A673 (cell line): Measurements from ENCODE around the gene PHF12. TPM values are rescaled to one million over a fixed set of nuclear protein-coding genes. Genes with fewer than 3 reads are reported as not detected.

Experiments used
- BruUV-seq: library from RNA; stranded (reverse); fragments of 400-500 nt; replicated peaks from 2 replicates; lab custom pipeline; 2021; lab: Mats Ljungman, UMichigan
- CTCF ChIA-PET: fragments of 300-600 bp; sonication (Branson Sonifier 250); formaldehyde crosslinking; loops from one replicate; lab custom pipeline; 2022; ENCODE audit warnings: antibody characterized with exemption; lab: Charles Lee
- POLR2A ChIA-PET: fragments of 300-600 bp; sonication (Branson Sonifier 250); formaldehyde crosslinking; loops from one replicate; lab custom pipeline; 2022; ENCODE audit warnings: antibody characterized with exemption; ENCODE audit not compliant: low non-redundant PET; lab: Charles Lee
- DNase-seq: peaks from one replicate; pipeline ENCODE4 v3.0.0-alpha.2; 2015; ENCODE audit warnings: low spot score
- H3K27ac ChIP-seq: fragments of 200-600 bp; sonication (generic); 2 replicates; pipeline ENCODE4 v1.5.1; 2016; ENCODE audit warnings: mixed run types, low read depth, mild to moderate bottlenecking, mixed read lengths, antibody characterized with exemption, low read length; ENCODE audit not compliant: poor library complexity, severe bottlenecking
- H3K27me3 ChIP-seq: fragments of 200-600 bp; sonication (generic); replicated peaks from 2 replicates; pipeline ENCODE4 v1.6.1; 2017; ENCODE audit warnings: mixed run types, low read depth, mild to moderate bottlenecking, mixed read lengths, antibody characterized with exemption, low read length; ENCODE audit not compliant: insufficient read depth, poor library complexity
- H3K36me3 ChIP-seq: fragments of 200-600 bp; sonication (generic); 2 replicates; pipeline ENCODE4 v1.6.1; 2016; ENCODE audit warnings: mixed run types, mild to moderate bottlenecking, mixed read lengths, antibody characterized with exemption, low read length; ENCODE audit not compliant: insufficient read depth, poor library complexity, severe bottlenecking
- H3K4me1 ChIP-seq: fragments of 200-600 bp; sonication (generic); 2 replicates; pipeline ENCODE4 v1.6.1; 2017; ENCODE audit warnings: mixed run types, mild to moderate bottlenecking, mixed read lengths, antibody characterized with exemption, low read length; ENCODE audit not compliant: insufficient read depth, poor library complexity, severe bottlenecking
- H3K4me3 ChIP-seq: fragments of 200-600 bp; sonication (generic); 2 replicates; pipeline ENCODE4 v1.5.1; 2016; ENCODE audit warnings: low read depth, mixed run types, mild to moderate bottlenecking, mixed read lengths, low read length; ENCODE audit not compliant: poor library complexity, severe bottlenecking
- H3K9me3 ChIP-seq: fragments of 200-600 bp; sonication (generic); 2 replicates; pipeline ENCODE4 v1.6.1; 2016; ENCODE audit warnings: mixed run types, low read depth, mild to moderate bottlenecking, mixed read lengths, antibody characterized with exemption, low read length; ENCODE audit not compliant: poor library complexity, severe bottlenecking
- EZH2 ChIP-seq: fragments of 200-600 bp; sonication (generic); IDR thresholded peaks from 2 replicates; pipeline ENCODE4 v1.6.1; 2017; ENCODE audit warnings: borderline replicate concordance, low read depth, mild to moderate bottlenecking, mixed read lengths, antibody characterized with exemption, low read length; ENCODE audit not compliant: poor library complexity, severe bottlenecking
- intact Hi-C: fragments of 100-400 bp; cut with micrococcal nuclease; formaldehyde crosslinking; loops from one replicate; pipeline ENCODE4 v1.10.0; 2022; ENCODE audit not compliant: unreplicated experiment
- total RNA-seq: library from RNA; stranded (reverse); gene quantifications from 2 replicates; pipeline ENCODE4 v1.2.3, GENCODE V29; 2021
- TF ChIP-seq, protein P1 (sequence below): fragments of 300-800, 200-600 bp; sonication (generic); conservative IDR thresholded peaks from 2 replicates; pipeline ENCODE4 v1.5.1; 2017; ENCODE audit warnings: low read depth, mild to moderate bottlenecking, antibody characterized with exemption, low read length, moderate library complexity, mixed read lengths

The PHF12 gene
- total RNA-seq, 1 experiment from 2014 or later: 63.3 TPM

GRCh38 chr17:28989028-28989427 is 37.7 kb upstream of the PHF12 start:
- no peak overlapping the region for H3K27ac ChIP-seq
- TF ChIP-seq, protein P1, sequence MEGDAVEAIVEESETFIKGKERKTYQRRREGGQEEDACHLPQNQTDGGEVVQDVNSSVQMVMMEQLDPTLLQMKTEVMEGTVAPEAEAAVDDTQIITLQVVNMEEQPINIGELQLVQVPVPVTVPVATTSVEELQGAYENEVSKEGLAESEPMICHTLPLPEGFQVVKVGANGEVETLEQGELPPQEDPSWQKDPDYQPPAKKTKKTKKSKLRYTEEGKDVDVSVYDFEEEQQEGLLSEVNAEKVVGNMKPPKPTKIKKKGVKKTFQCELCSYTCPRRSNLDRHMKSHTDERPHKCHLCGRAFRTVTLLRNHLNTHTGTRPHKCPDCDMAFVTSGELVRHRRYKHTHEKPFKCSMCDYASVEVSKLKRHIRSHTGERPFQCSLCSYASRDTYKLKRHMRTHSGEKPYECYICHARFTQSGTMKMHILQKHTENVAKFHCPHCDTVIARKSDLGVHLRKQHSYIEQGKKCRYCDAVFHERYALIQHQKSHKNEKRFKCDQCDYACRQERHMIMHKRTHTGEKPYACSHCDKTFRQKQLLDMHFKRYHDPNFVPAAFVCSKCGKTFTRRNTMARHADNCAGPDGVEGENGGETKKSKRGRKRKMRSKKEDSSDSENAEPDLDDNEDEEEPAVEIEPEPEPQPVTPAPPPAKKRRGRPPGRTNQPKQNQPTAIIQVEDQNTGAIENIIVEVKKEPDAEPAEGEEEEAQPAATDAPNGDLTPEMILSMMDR: no peak
- TF ChIP-seq EZH2: no peak
- no TSS peak for BruUV-seq
- peaks cover 35% of the 10 kb centered on the region for H3K4me1 ChIP-seq
- H3K27me3 ChIP-seq: no peaks in the 10 kb centered on the region
- DNase-seq: no peak
- ChIA-PET POLR2A (no interaction called here), CTCF (no interaction called here)
- no peaks in the 10 kb centered on the region for H3K36me3 ChIP-seq
- H3K9me3 ChIP-seq: no peaks in the 10 kb centered on the region
- intact Hi-C loops: no loop called here
- no peak overlapping the region for H3K4me3 ChIP-seq

DNA sequence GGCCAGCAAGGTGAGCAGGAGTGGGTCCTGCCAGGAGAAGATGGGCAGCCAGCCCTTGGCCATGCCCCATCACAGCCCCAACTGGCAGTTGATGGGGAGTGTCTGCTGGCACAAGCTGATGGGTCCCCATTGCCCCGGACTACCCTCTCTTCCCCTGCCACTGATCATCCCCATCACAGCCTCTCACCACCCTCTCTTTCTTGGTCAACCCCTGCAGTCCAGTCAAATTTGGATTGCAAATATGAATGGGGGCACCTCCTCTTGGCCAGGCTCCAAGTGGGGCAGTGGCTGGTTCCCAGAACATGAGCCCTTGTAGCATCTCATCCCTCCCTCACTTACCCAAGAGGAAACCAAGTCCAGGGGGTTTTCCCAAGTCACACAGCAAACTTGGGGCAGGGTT is 37.2 kb upstream of the PHF12 start:
- ChIA-PET CTCF (no interaction called here), POLR2A (no interaction called here)
- Histone ChIP-seq H3K36me3 (no peaks in the 10 kb centered on the region), H3K4me3 (no peak overlapping the region), H3K27ac (no peak overlapping the region), H3K4me1 (peaks cover 41% of the 10 kb centered on the region), H3K27me3 (no peaks in the 10 kb centered on the region), H3K9me3 (no peaks in the 10 kb centered on the region)
- no TSS peak for BruUV-seq
- no peak for TF ChIP-seq EZH2
- TF ChIP-seq, protein P1: no peak
- intact Hi-C loops: no loop called here
- no peak for DNase-seq

DNA sequence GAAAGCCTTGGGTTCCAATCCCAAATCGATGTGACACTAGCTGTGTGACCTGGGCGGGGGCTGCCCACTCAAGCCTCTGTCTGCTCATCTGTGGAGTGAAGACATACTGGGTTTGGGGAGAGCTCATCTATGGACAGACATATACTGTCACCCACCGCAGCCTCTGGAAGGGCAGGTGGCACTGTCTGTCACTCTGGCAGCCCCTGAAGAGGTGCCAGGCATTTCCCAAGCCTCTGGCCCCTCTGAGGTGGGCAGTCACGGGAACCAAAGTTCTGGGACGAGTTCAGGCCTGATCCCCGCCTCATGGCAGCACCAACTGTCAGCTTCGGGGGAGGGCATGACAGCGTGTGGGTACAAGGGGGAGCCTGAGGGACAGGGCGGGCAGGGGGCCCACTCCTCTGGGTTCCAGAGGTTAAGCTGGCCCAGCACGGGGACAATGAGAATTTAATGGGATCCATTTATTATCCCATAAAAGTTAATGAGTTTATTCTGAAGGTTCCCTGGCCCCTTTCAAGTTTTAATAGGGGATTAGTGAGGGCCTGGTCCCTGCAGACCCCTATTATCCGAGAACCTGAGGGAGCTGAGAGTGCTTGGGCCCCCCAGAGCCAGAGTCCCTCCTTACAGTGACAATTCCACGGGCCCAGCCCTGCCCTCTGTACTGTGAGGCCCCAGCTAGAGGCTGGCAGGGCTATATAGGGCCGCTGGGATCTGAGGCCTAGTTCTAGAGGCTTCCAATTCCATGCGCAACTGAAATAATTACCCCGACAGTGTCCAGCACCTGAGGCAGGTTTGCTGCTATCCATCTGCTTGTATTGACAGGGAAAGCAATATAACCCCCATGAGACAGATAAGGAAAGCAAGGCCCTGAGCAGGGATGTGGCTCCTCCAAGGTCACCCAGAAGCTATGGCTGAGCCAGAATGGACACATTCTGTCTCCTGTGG is 35.7 kb upstream of the PHF12 start:
- H3K4me3 ChIP-seq: no peak overlapping the region
- H3K9me3 ChIP-seq: no peaks in the 10 kb centered on the region
- peaks cover 56% of the 10 kb centered on the region for H3K4me1 ChIP-seq
- intact Hi-C loops: no loop called here
- TF ChIP-seq EZH2: no peak
- TF ChIP-seq, protein P1: no peak
- ChIA-PET POLR2A (no interaction called here), CTCF (no interaction called here)
- peak overlapping the region; percentile 15 for H3K27ac ChIP-seq
- no peaks in the 10 kb centered on the region for H3K36me3 ChIP-seq
- no peak for DNase-seq
- BruUV-seq: no TSS peak
- no peaks in the 10 kb centered on the region for H3K27me3 ChIP-seq
